T47D (cell line): ENCODE measurements around the gene EWSR1.
A peak's percentile ranks its signal among the peaks of the same experiment; 100 is the strongest.

Experiments
- DNase-seq, 2 experiments: peaks; one replicate each; pipeline versions ENCODE4 v3.0.0 to v3.0.0-alpha.2; 2011 to 2012; ENCODE audit warnings: low read depth in 1 of 2, low spot score in 1 of 2
- JUND ChIP-seq: IDR thresholded peaks from 2 replicates; pipeline ENCODE4 v1.6.1; 2012; ENCODE audit warnings: low read depth
- in situ Hi-C: cut with HindIII; loops from 2 replicates; pipeline ENCODE4 v1.10.0; 2016; ENCODE audit warnings: low sequenced_read_pairs, low pct_unique_long_range_greater_than_20kb

EWSR1 gene

GRCh38 chr22:29306175-29306834, 38.2 kb downstream of the EWSR1 start, which contains the start of gene GAS2L1:
Gene GAS2L1 (plus strand): TSS chr22:29306650. CDS start chr22:29308106, 1,456 bp downstream.
- in situ Hi-C loops: no loop called here
- peak; percentile 76 to 89 for DNase-seq
- no peak for TF ChIP-seq JUND

GRCh38 chr22:29306835-29307595, 38.9 kb downstream of the EWSR1 start:
- in situ Hi-C loops: no loop called here
- TF ChIP-seq JUND: no peak
- DNase-seq: peak in 1 of 2 experiments; percentile 84

- DNase-seq: no peak
- in situ Hi-C loops: no loop called here
- no peak for TF ChIP-seq JUND
Measured at GRCh38 chr22:29307596-29308147, 39.6 kb downstream of the EWSR1 start.

- in situ Hi-C loops: no loop called here
- no peak for TF ChIP-seq JUND
- no peak for DNase-seq
Measured at GRCh38 chr22:29308148-29308790, 40.2 kb downstream of the EWSR1 start.

GRCh38 chr22:29308791-29309262, 40.8 kb downstream of the EWSR1 start:
- no peak for DNase-seq
- no peak for TF ChIP-seq JUND

GRCh38 chr22:29309332-29310064, 41.4 kb downstream of the EWSR1 start:
- no peak for DNase-seq
- in situ Hi-C loops: no loop called here
- no peak for TF ChIP-seq JUND

More at GRCh38 chr22:29308791-29309262, 40.8 kb downstream of the EWSR1 start:
- in situ Hi-C loops: no loop called here

GRCh38 chr22:29310065-29310862, 42.2 kb downstream of the EWSR1 start:
- no peak for DNase-seq
- in situ Hi-C loops: no loop called here
- TF ChIP-seq JUND: no peak

- no peak for TF ChIP-seq JUND
- in situ Hi-C loops: no loop called here
- DNase-seq: no peak
Measured at GRCh38 chr22:29310863-29311339, 42.8 kb downstream of the EWSR1 start.

- in situ Hi-C loops: no loop called here
- TF ChIP-seq JUND: no peak
- DNase-seq: no peak
Measured at GRCh38 chr22:29311464-29312217, 43.6 kb downstream of the EWSR1 start.

- in situ Hi-C loops: no loop called here
- DNase-seq: no peak
- TF ChIP-seq JUND: no peak
Measured at GRCh38 chr22:29312218-29313125, 44.4 kb downstream of the EWSR1 start.
